LNCAP (cell line): ENCODE results near the gene NRCAM.

ENCODE experiments used
- TF ChIP-seq, protein P1 (sequence below): fragments of 450-650 bp; IDR thresholded peaks from 2 replicates; pipeline ENCODE4 v1.5.1; 2017; ENCODE audit warnings: mild to moderate bottlenecking

The NRCAM gene

DNA sequence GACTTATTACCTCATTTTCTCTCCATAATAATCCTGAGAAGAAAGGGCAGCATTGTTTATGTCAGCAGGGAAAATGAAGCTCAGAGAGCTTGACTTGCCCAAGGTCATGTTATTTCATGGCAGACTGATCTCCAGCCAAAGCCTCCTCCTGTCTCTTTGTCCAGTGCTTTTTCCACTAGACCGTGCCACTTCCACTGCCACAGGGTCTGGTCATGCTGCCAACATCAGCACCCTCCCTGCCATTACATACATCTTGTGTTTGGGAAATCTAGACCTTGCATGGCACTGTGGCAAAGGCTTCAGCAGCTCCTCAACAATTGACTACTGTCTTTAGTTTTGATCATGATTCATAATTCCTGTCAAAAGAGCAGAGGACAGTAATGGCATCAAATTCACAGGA, 25.1 kb downstream of the NRCAM start:
- TF ChIP-seq, protein P1, sequence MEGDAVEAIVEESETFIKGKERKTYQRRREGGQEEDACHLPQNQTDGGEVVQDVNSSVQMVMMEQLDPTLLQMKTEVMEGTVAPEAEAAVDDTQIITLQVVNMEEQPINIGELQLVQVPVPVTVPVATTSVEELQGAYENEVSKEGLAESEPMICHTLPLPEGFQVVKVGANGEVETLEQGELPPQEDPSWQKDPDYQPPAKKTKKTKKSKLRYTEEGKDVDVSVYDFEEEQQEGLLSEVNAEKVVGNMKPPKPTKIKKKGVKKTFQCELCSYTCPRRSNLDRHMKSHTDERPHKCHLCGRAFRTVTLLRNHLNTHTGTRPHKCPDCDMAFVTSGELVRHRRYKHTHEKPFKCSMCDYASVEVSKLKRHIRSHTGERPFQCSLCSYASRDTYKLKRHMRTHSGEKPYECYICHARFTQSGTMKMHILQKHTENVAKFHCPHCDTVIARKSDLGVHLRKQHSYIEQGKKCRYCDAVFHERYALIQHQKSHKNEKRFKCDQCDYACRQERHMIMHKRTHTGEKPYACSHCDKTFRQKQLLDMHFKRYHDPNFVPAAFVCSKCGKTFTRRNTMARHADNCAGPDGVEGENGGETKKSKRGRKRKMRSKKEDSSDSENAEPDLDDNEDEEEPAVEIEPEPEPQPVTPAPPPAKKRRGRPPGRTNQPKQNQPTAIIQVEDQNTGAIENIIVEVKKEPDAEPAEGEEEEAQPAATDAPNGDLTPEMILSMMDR: no peak

DNA sequence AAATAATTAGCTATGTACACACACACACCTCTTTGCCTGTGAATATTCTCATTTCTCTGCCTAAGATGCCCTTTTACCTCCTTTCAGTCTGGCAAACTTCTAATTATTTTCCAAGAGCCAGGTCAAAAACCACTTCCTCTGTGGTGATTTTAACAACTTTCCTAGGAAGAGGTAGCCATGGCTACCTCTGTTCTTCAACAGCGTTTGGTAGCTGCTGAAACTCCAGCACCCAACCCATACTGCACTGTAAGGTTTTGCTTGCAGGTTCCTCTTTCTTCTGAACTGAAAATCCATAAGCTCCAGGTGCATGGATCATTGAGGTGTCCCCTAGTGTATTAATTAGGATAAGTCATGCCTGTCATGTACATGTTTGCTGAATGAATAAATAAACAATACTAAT, 25.6 kb downstream of the NRCAM start:
- TF ChIP-seq, protein P1: no peak

DNA sequence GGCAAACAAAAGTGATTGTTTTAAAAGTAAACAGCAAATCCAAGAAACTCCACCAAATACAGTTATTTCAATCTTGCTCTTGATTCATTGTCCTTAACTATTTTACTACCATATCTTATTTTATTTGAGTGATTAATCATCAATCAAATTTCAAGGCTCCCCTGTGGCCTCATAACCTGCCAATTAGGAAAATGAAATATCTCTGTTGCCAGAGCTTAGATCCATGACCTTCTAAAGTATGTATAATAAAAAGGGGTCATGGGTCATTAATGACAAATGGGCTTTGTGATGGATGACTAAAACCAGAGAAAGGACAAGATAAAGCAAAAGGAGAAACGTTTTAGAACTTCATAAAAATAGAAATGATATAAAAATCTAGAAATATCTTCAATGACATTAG, 28.5 kb downstream of the NRCAM start:
- TF ChIP-seq, protein P1: no peak

DNA sequence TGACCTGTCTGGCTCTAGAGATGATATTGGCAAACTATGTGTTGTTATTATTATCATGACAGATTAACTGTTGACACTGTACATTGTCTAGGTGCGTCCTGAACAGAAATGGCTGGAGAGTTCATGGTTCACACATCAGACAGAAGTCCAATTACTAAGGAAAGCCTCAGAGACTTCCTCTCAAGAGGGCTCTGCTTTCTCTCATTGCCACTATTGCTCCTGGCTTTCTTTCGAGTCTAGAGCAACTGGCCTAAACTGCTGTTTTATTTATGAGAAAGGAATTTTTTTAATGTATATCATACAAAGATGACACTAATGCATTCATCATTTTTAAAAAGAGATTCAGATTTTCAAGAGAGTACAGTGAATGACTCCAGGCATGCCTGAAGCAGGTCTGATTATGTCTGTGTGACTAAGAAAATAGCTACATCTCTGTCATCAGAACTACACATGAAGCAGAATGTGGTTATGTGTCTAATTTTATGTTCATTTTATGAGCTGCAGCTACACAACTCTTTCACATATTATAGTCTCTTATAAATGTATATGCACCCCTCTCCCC, 30.4 kb downstream of the NRCAM start:
- TF ChIP-seq, protein P1: no peak

DNA sequence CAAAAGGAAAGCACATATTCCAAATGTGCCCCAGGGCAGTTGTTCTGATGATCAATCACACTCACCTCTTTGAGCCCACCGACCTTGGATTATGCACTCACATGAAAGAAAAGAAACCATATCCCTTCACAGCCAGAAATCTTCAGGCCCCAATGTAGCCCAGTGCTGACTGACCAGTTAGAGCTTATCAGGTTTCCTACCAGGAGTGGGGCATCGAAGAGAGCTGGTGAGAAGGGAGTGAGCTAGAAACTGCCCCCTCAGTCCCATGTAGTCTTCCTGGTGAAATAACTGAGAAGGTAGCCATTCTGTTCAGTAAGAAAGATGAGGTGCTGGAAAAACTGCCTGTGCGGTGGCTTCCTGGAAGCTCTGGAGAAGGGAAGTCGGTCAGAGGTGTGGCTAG, 32.2 kb downstream of the NRCAM start:
- TF ChIP-seq, protein P1: no peak

DNA sequence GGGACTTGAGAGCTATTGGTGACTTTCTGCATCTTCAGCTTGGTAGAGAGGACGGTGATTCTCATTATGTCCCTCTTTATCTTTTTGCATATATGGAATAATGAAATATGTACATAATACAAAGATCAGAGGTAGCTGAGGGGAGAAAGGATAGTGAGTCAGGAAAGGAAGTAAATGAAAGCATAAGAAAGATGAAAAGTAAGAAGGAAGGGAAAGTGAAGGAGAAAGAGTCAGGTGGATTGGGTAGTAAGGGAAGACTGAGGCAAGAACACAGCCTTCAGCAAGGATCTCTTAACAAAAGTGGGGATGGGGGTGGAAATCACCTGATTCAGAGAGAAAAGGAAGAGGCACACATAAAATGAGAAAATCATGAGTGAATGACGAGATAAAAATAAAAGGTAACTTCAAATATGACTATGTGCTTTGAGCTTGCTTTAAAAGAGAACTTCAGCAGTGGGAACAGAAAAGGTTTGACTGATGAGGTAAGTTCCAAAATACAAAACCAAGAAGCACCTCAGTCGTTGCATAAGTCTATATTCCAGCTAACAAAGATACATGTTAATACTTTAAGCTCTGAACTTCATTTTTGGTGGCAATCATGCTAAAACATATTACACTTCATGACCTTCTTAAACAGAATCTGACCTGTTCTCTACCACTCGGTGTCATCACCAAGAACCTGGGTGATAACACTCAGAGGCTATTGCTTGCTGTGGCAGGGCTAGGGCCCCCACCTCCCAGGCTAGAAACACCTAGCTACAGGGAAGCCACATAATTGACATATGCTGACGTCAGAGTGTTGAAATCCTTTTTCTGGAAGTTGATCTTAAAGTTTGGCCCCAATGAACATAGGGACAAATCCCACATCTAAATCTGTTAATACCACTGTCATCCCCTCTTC, 32.9 kb downstream of the NRCAM start:
- TF ChIP-seq, protein P1: no peak

DNA sequence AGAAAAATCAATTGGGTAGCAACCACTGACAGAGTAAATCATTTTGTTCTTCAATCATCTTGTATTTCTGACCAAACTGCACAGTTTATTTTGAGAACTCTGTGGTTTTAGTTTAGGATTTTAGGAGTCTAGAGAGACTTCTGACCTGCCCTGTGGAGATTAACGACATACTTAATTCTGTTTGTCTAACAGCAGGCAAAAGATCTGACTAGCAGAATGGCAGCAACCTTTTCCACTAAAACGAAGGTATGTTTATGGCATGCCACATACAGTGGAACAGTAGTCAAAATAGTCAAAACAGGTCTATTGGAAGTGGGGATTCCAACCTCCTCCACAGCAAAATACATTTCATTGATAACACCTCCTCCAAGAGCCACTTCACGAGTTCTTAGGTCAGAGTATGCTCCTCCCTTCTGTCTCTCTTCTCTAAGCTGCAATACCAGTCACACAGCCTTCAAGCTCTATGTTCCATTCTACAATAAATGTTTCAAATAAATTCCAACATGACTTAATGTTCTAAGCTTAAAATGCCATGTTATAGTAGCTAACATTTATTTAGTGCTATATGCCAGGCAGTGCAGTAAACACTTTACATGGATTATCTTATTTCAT, 34.4 kb downstream of the NRCAM start:
- TF ChIP-seq, protein P1: no peak
